Measurements from ENCODE around the gene ADGRV1.

ADGRV1 gene

DNA sequence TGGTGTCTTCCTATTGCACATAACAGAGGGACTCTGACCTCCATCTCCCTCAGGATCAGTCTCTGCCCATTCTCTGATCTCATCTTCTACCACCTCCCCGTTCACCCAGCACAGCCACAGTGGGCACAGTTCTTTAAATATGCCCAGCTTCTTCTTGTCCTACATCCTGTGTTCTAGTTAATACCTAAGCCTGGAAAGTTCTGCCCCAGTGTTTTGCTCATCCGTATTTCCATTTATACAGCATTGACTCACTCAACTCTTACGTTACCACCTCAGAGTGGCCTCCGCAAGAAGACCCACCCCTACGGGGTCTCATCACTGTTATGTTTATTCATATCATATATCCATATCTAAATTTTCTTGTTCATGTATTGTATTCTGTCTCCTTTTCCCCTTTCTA, 315.5 kb downstream of the ADGRV1 start:
- no peak for DNase-seq (ENCODE audit: low read depth)

DNA sequence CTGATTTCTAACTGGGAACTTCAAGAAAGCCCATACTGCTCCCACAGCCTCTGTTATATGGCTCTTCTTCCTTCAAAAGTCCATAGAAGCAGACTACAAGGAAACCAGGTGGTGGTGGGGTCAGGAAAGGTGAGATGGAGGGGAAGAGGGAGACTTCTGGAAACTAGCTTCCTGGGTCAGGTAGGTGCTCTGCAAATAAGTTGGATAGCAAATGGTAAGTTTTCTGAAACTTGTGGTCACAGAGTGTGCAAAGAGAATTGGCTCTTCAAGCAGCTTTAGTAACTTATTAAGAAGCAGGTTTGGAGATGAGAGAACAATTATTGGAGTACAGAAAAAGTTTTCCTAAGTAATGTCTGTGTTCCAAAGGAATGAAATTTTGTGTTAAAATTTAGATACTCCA, 316.9 kb downstream of the ADGRV1 start:
- no peak for DNase-seq (ENCODE audit: low read depth)

DNA sequence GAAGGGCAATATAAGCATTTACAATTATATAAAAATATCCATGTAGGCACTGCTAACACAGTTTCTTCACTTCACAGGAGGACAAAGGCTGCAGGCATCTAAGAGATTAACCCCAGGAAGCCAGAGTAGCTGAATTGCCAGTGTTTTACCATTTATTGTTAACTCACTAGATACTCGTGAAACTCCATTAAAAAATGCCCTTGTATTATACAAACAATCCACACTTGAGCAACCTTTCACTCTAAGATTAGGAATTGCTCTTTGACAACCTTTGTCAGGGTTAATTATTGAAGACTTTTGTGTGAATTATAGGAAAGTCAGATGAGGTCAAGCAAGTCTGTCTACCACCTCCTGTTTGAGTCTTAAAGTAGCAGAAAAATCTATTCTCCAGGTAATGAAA, 317.8 kb downstream of the ADGRV1 start:
- no peak for DNase-seq (ENCODE audit: low read depth)

GRCh38 chr5:90877049-90877448, 318.5 kb downstream of the ADGRV1 start:
- DNase-seq (ENCODE audit: low read depth) = no peak

- no peak for DNase-seq (ENCODE audit: low read depth)
Measured at GRCh38 chr5:90878081-90878480, 319.5 kb downstream of the ADGRV1 start.

- no peak for DNase-seq (ENCODE audit: low read depth)
Measured at GRCh38 chr5:90878549-90879196, 320.1 kb downstream of the ADGRV1 start.

GRCh38 chr5:90881626-90882150, 323.1 kb downstream of the ADGRV1 start:
- no peak for DNase-seq (ENCODE audit: low read depth)

GRCh38 chr5:90882448-90882847, 323.9 kb downstream of the ADGRV1 start:
- DNase-seq (ENCODE audit: low read depth) = no peak

GRCh38 chr5:90885180-90885868, 326.7 kb downstream of the ADGRV1 start:
- no peak for DNase-seq (ENCODE audit: low read depth)

GRCh38 chr5:90886381-90886780, 327.8 kb downstream of the ADGRV1 start:
- DNase-seq (ENCODE audit: low read depth) = no peak

GRCh38 chr5:90888511-90889324, 330.1 kb downstream of the ADGRV1 start:
- no peak for DNase-seq (ENCODE audit: low read depth)

GRCh38 chr5:90889325-90889600, 330.7 kb downstream of the ADGRV1 start:
- DNase-seq (ENCODE audit: low read depth) = no peak

DNA sequence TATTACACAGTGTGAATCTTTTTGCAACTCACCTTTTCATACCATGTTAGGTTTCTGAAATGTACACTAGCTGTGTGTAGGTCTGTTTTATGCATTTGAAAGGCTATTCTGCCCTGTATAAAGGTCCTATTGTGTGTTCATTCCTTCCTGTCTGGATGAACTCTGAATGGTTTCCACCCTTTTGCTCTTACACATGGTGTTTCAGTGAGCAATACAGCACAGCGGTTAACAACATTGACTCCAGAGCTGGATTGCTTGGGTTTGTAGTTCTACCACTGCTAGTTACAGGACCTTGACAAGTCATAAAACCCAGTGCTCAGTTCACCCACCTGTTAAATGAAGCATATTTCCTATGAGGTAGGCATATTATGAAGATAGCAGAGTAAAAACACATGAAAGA, 331.6 kb downstream of the ADGRV1 start:
- DNase-seq (ENCODE audit: low read depth) = no peak

- no peak for DNase-seq (ENCODE audit: low read depth)
Measured at GRCh38 chr5:90894866-90895420, 336.3 kb downstream of the ADGRV1 start.

GRCh38 chr5:90897618-90898017, 339.0 kb downstream of the ADGRV1 start:
- DNase-seq (ENCODE audit: low read depth) = no peak

- no peak for DNase-seq (ENCODE audit: low read depth)
Measured at GRCh38 chr5:90898326-90899013, 339.9 kb downstream of the ADGRV1 start.

GRCh38 chr5:90899014-90899604, 340.5 kb downstream of the ADGRV1 start:
- DNase-seq (ENCODE audit: low read depth) = no peak

DNA sequence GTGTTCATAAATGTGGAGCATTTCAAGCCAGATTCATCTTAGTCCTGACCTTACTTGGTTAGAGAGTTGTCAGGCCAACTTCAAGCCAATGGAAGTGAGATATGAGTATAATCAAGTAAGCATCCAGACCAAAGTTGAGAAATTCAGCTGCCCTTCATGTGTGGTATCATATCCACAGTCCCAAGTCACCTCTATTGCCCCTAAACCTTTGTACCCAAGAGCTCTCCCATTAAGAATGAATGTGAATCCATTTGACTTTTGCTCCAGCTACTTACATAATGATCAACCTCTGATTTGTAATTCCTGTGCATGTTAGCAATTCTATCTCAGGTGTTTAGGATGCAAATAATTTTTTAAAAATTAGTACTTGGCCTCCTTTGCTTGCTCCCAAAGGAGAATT, 342.7 kb downstream of the ADGRV1 start:
- DNase-seq (ENCODE audit: low read depth) = no peak

DNA sequence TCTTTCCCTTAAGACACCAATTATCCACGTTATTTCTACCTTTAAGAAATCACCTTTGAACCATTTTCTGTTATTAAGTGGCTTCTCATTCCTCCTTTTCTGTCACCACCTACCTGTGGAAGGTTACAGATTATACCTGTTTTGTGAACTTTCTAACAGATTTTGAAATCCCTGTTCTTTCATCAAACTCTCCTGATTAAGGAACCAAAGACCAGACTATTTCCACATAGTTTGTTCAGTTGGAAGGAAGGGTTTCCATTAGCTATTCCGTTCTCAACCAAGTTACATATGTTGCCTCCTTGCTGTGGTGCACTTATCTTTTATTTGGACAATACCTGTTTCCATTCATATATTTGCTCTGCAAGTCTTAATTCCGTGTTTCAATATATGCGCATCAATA, 343.6 kb downstream of the ADGRV1 start:
- DNase-seq (ENCODE audit: low read depth) = no peak

DNA sequence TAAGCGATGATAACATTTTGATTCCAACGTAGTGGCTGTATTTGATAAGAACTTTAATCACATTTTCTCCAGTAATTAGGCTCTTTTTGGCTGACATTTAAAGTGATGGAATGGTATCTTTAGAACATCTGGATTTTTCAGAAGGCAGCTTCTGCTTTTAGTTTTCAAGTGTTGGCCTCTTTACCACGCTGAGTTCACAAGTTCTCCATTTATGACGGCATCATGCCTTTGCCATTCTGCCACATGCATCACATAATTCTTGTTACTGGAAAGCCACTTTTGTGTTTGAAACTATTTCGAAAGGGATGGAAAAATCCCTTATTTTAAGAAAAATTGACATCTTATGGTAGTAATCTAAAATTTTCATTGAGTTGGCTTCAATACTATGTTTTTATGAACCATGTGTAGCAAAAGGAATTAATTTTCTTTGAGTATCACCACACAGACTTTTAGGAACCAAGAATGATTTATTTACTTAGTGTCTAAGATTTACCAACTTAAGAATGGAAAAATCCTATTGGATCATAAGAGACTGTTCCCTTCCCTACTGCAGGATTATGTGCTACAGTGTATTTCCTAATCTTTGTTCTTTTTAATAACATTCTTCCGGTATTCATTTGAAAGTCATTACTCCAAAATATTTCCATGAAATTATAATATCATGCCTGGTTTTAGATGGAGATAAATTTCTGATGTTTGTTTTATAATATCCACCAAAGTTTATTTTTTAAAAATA, 344.2 kb downstream of the ADGRV1 start:
- DNase-seq (ENCODE audit: low read depth) = no peak

GRCh38 chr5:90909101-90909503, 350.5 kb downstream of the ADGRV1 start:
- DNase-seq (ENCODE audit: low read depth) = no peak
